H1 (cell line): ENCODE measurements around the gene LSM5. TPM values are rescaled to one million over a fixed set of nuclear protein-coding genes. Genes with fewer than 3 reads are reported as not detected.

ENCODE experiments used
- CTCF ChIA-PET: fragments of 300-600 bp; sonication (Branson Sonifier 250); formaldehyde crosslinking; loops from one replicate; lab custom pipeline; 2021; ENCODE audit not compliant: partially characterized antibody; lab: Charles Lee
- POLR2A ChIA-PET: fragments of 300-600 bp; sonication (Branson Sonifier 250); formaldehyde crosslinking; loops from one replicate; lab custom pipeline; 2021; ENCODE audit warnings: inconsistent platforms; ENCODE audit not compliant: partially characterized antibody; lab: Charles Lee
- DNase-seq, 2 experiments: peaks; one replicate each; pipeline versions ENCODE4 v3.0.0 to v3.0.0-alpha.2; 2010 to 2022; ENCODE audit warnings: low spot score in 2 of 2, low read depth in 1 of 2, mixed read lengths in 1 of 2
- FAIRE-seq: peaks from 2 replicates; lab custom pipeline; 2011; peaks lifted over from hg19 to GRCh38; lab: Jason Lieb, UNC
- H2AFZ ChIP-seq: 2 replicates; pipeline ENCODE4 v1.8.1; 2012; ENCODE audit warnings: low read length, inconsistent platforms
- H2AK5ac ChIP-seq: 2 replicates; pipeline ENCODE4 v1.6.1; 2013; ENCODE audit warnings: low read depth, low read length
- H2BK120ac ChIP-seq: replicated peaks from 2 replicates; pipeline ENCODE3; 2013; ENCODE audit warnings: low read depth, low read length, inconsistent platforms
- H2BK12ac ChIP-seq: 2 replicates; pipeline ENCODE4 v1.6.1; 2013; ENCODE audit warnings: low read depth, low read length
- H2BK15ac ChIP-seq: 2 replicates; pipeline ENCODE4 v1.6.1; 2013; ENCODE audit warnings: low read length
- H2BK20ac ChIP-seq: 2 replicates; pipeline ENCODE4 v1.6.1; 2013; ENCODE audit warnings: low read length
- H2BK5ac ChIP-seq: 2 replicates; pipeline ENCODE4 v1.6.1; 2013; ENCODE audit warnings: low read depth, low read length
- H3K14ac ChIP-seq: 2 replicates; pipeline ENCODE4 v1.6.1; 2013; ENCODE audit warnings: inconsistent platforms; ENCODE audit not compliant: insufficient read length
- H3K18ac ChIP-seq: 2 replicates; pipeline ENCODE4 v1.6.1; 2013; ENCODE audit warnings: low read length; ENCODE audit errors: extremely low read depth
- H3K23ac ChIP-seq: 2 replicates; pipeline ENCODE4 v1.6.1; 2013; ENCODE audit warnings: inconsistent platforms; ENCODE audit not compliant: insufficient read length
- H3K23me2 ChIP-seq: 2 replicates; pipeline ENCODE4 v1.6.1; 2013; ENCODE audit warnings: low read depth, low read length
- H3K27ac ChIP-seq: 2 replicates; pipeline ENCODE4 v1.6.1; 2011; ENCODE audit warnings: low read depth, low read length, inconsistent platforms
- H3K27me3 ChIP-seq, 4 experiments: replicated peaks in 1 of 4; 1 replicate in 1 of 4; 2 replicates in 3 of 4; pipeline versions ENCODE4 v1.6.1 to v1.8.1; 2011 to 2013; ENCODE audit warnings: low read length in 3 of 4, mild to moderate bottlenecking in 3 of 4, inconsistent platforms in 2 of 4, mixed read lengths in 2 of 4, moderate library complexity in 1 of 4; ENCODE audit not compliant: control insufficient read depth in 3 of 4, insufficient read depth in 3 of 4; ENCODE audit errors: extremely low read depth in 1 of 4
- H3K36me3 ChIP-seq, 4 experiments: 2 replicates each; pipeline versions ENCODE4 v1.6.1 to v1.8.1; 2011 to 2013; ENCODE audit warnings: mild to moderate bottlenecking in 4 of 4, low read length in 3 of 4, moderate library complexity in 2 of 4, control low read depth in 1 of 4, inconsistent platforms in 1 of 4; ENCODE audit not compliant: insufficient read depth in 4 of 4, control insufficient read depth in 2 of 4
- H3K4ac ChIP-seq: replicated peaks from 2 replicates; pipeline ENCODE3; 2013; ENCODE audit warnings: low read length, low read depth, mixed read lengths, inconsistent platforms; ENCODE audit not compliant: insufficient read length
- H3K4me1 ChIP-seq, 4 experiments: replicated peaks in 1 of 4; 1 replicate in 1 of 4; 2 replicates in 3 of 4; pipeline versions ENCODE4 v1.6.1 to v1.8.1; 2011 to 2013; ENCODE audit warnings: low read length in 3 of 4, inconsistent platforms in 2 of 4, mixed read lengths in 1 of 4; ENCODE audit not compliant: insufficient read depth in 4 of 4, control insufficient read depth in 3 of 4
- H3K4me2 ChIP-seq, 2 experiments: 2 replicates each; pipeline versions ENCODE4 v1.6.1 to v1.8.1; 2011 to 2013; ENCODE audit warnings: low read depth in 2 of 2, low read length in 2 of 2, control low read depth in 1 of 2, inconsistent platforms in 1 of 2, mild to moderate bottlenecking in 1 of 2; ENCODE audit not compliant: insufficient read depth in 1 of 2
- H3K4me3 ChIP-seq, 4 experiments: fragments of 200-600, 300-600 bp in 1 of 4; sonication (generic), shearing (Covaris generic), sonication (Bioruptor Twin) in 1 of 4; 2 replicates each; pipeline versions ENCODE4 v1.5.1 to v1.8.1; 2011 to 2016; ENCODE audit warnings: low read length in 4 of 4, low read depth in 3 of 4, control low read depth in 2 of 4, inconsistent platforms in 2 of 4, mild to moderate bottlenecking in 2 of 4, mixed read lengths in 1 of 4, moderate library complexity in 1 of 4; ENCODE audit not compliant: insufficient read depth in 2 of 4; ENCODE audit errors: extremely low read depth in 1 of 4
- H3K56ac ChIP-seq: replicated peaks from 2 replicates; pipeline ENCODE3; 2013; ENCODE audit warnings: low read depth, mild to moderate bottlenecking, mixed read lengths, low read length, inconsistent platforms; ENCODE audit not compliant: insufficient read length
- H3K79me1 ChIP-seq: 2 replicates; pipeline ENCODE4 v1.6.1; 2013; ENCODE audit warnings: low read depth, low read length, control low read depth
- H3K79me2 ChIP-seq, 2 experiments: 2 replicates each; pipeline versions ENCODE4 v1.6.1 to v1.8.1; 2012 to 2013; ENCODE audit warnings: low read length in 2 of 2, mild to moderate bottlenecking in 2 of 2, inconsistent platforms in 1 of 2; ENCODE audit not compliant: insufficient read depth in 2 of 2, control insufficient read depth in 1 of 2
- H3K9ac ChIP-seq, 4 experiments: replicated peaks in 1 of 4; 1 replicate in 1 of 4; 2 replicates in 3 of 4; pipeline versions ENCODE4 v1.6.1 to v1.8.1; 2011 to 2013; ENCODE audit warnings: low read depth in 3 of 4, low read length in 3 of 4, control low read depth in 2 of 4, mild to moderate bottlenecking in 2 of 4, moderate library complexity in 2 of 4, inconsistent platforms in 1 of 4; ENCODE audit errors: extremely low read depth in 1 of 4
- H3K9me3 ChIP-seq, 2 experiments: 2 replicates each; pipeline versions ENCODE4 v1.6.1 to v1.8.1; 2012 to 2013; ENCODE audit warnings: mild to moderate bottlenecking in 2 of 2, moderate library complexity in 2 of 2, control low read depth in 1 of 2, inconsistent platforms in 1 of 2, low read depth in 1 of 2, low read length in 1 of 2, mixed read lengths in 1 of 2; ENCODE audit not compliant: insufficient read depth in 2 of 2
- H4K20me1 ChIP-seq, 2 experiments: replicated peaks in 1 of 2; 2 replicates each; pipeline versions ENCODE3 to v1.8.1; 2011 to 2013; ENCODE audit warnings: inconsistent platforms in 2 of 2, low read length in 2 of 2, mild to moderate bottlenecking in 1 of 2; ENCODE audit not compliant: insufficient read depth in 2 of 2, control insufficient read depth in 1 of 2
- H4K5ac ChIP-seq: 2 replicates; pipeline ENCODE4 v1.6.1; 2013; ENCODE audit warnings: low read length, low read depth, mixed read lengths, inconsistent platforms; ENCODE audit not compliant: insufficient read length
- H4K8ac ChIP-seq: 2 replicates; pipeline ENCODE4 v1.8.0; 2013; ENCODE audit warnings: mild to moderate bottlenecking, moderate library complexity, low read length, inconsistent platforms; ENCODE audit not compliant: insufficient read depth; ENCODE audit errors: extremely low read depth
- H4K91ac ChIP-seq: replicated peaks from 2 replicates; pipeline ENCODE3; 2013; ENCODE audit warnings: low read length, mixed read lengths, inconsistent platforms; ENCODE audit not compliant: insufficient read length
- CBX5 ChIP-seq: fragments of 300-800, 300-1000 bp; sonication (generic); IDR thresholded peaks from 2 replicates; pipeline ENCODE4 v1.7.1; 2016; ENCODE audit warnings: antibody characterized with exemption, low read length, low read depth
- HDAC6 ChIP-seq: IDR thresholded peaks from one replicate; pipeline ENCODE4 v1.7.1; 2012; ENCODE audit warnings: low read depth, mild to moderate bottlenecking, inconsistent platforms, low read length, moderate library complexity
- JUND ChIP-seq: IDR thresholded peaks from 2 replicates; pipeline ENCODE4 v1.6.1; 2011; ENCODE audit warnings: mild to moderate bottlenecking, improper control_type of control experiment, low read length
- NANOG ChIP-seq: IDR thresholded peaks from 2 replicates; pipeline ENCODE4 v1.6.1; 2011; ENCODE audit warnings: low read length, low read depth, mild to moderate bottlenecking, inconsistent platforms; ENCODE audit not compliant: insufficient read depth, poor library complexity, severe bottlenecking
- RFX5 ChIP-seq: IDR thresholded peaks from 2 replicates; pipeline ENCODE4 v1.6.1; 2011; ENCODE audit warnings: low read depth, low read length, improper control_type of control experiment, borderline replicate concordance
- RXRA ChIP-seq: IDR thresholded peaks from 2 replicates; pipeline ENCODE4 v1.6.1; 2011; ENCODE audit warnings: low read depth, mild to moderate bottlenecking, low read length, moderate library complexity; ENCODE audit not compliant: insufficient read depth
- SP2 ChIP-seq: IDR thresholded peaks from 2 replicates; pipeline ENCODE4 v1.6.1; 2012; ENCODE audit warnings: mild to moderate bottlenecking, low read length, inconsistent platforms
- SRF ChIP-seq: IDR thresholded peaks from 2 replicates; pipeline ENCODE4 v1.6.1; 2011; ENCODE audit warnings: mild to moderate bottlenecking, low read depth, low read length, moderate library complexity
- YY1 ChIP-seq: IDR thresholded peaks from 2 replicates; pipeline ENCODE4 v1.6.1; 2011; ENCODE audit warnings: low read depth, mild to moderate bottlenecking, low read length
- WGBS, 2 experiments: shearing (Covaris generic) in 1 of 2; methylation state at CpG; one replicate each; pipeline versions ENCODE4 v1.1.6 to v1.1.7; 2013 to 2015; ENCODE audit warnings: low lambda C conversion rate in 2 of 2, mixed read lengths in 2 of 2, inconsistent platforms in 1 of 2, low coverage in 1 of 2, missing lambda C conversion rate in 1 of 2; ENCODE audit not compliant: insufficient replicate concordance in 2 of 2, insufficient coverage in 1 of 2, insufficient read length in 1 of 2; ENCODE audit errors: extremely low coverage in 1 of 2, missing lambda C conversion rate in 1 of 2; 5-methylcytosine and 5-hydroxymethylcytosine counted together
- polyA plus RNA-seq, 7 experiments: library from polyadenylated mRNA; depleted of rRNA in 3 of 7; stranded (reverse) in 5 of 7; unstranded in 2 of 7; fragments of >200 nt in 5 of 7; fragments of 200-250 nt in 2 of 7; gene quantifications; 1 replicate in 5 of 7; 2 replicates in 1 of 7; 4 replicates in 1 of 7; pipeline versions ENCODE4 v1.2.1 to v1.2.3, GENCODE V29; 2011 to 2013; ENCODE audit warnings: missing spikeins in 2 of 7, mixed read lengths in 2 of 7
- total RNA-seq: library from RNA; stranded (reverse); fragmentation: NEBNext Ultra II Directional; extraction: Animal tissue kit (Norgen Biotek cat#: 25700); gene quantifications from 2 replicates; pipeline ENCODE4 v1.2.1, GENCODE V29; 2021

The LSM5 gene
- total and polyA plus RNA-seq, 2 of the 8 experiments (the other 6 are each of a cell fraction or from before 2014, with no cell fraction given): 58.9 to 103 TPM

GRCh38 chr7:32513210-32513609 lies 23.0 kb upstream of the LSM5 start:
- no peak overlapping the region for H2AFZ ChIP-seq
- TF ChIP-seq NANOG (no peak), YY1 (no peak), RFX5 (no peak), JUND (no peak), HDAC6 (no peak), RXRA (no peak), SP2 (no peak), CBX5 (no peak), SRF (no peak)
- TF ChIP-seq, all 59 proteins: peak for 0
- Histone ChIP-seq H3K4ac (no peak overlapping the region), H3K27me3 (no peaks in the 10 kb centered on the region), H3K18ac (no peak overlapping the region), H3K79me1 (no peaks in the 10 kb centered on the region; the same call in 1 of the 2 replicates), H3K9me3 (peaks cover 19 to 21% of the 10 kb centered on the region in 2 experiments), H3K4me3 (peak overlapping the region in 1 of 4 experiments; percentile 35; a peak in 1 of 8 replicates), H3K23ac (no peak overlapping the region), H4K20me1 (no peaks in the 10 kb centered on the region), H3K23me2 (no peaks in the 10 kb centered on the region), H2AK5ac (no peak overlapping the region), H2BK12ac (no peak overlapping the region), H4K8ac (no peak overlapping the region), H2BK15ac (no peak overlapping the region), H3K56ac (no peak overlapping the region), H3K79me2 (peaks cover 2 to 74% of the 10 kb centered on the region in 2 experiments; a peak in 3 of 4 replicates), H4K91ac (no peak overlapping the region), H3K4me2 (peak overlapping the region in 1 of 2 experiments; percentile 27; a peak in 2 of 4 replicates), H3K14ac (no peak overlapping the region), H3K27ac (no peak overlapping the region), H2BK120ac (no peak overlapping the region), H3K36me3 (peaks cover 0 to 22% (median 10%) of the 10 kb centered on the region in 4 experiments; a peak in 3 of 8 replicates), H4K5ac (no peak overlapping the region), H3K9ac (no peak overlapping the region), H2BK5ac (0 out of 2 replicates have a peak overlapping the region, but pooled peaks have one; percentile 73), H3K4me1 (peaks cover 2 to 10% (median 6%) of the 10 kb centered on the region in 4 experiments; a peak in 4 of 7 replicates), H2BK20ac (no peak overlapping the region)
- FAIRE-seq (no peak), DNase-seq (no peak)
- ChIA-PET CTCF (no interaction called here), POLR2A (interaction anchor here (0.6 to 1.1 kb wide), 3 partner anchors 16 to 51 kb away, joined by 3 to 6 read pairs (median 4); partner anchors contain the start of gene AVL9)
- 52% methylated on average over 1 of the region's 1 CpG; no CpG with 5 or more reads in 1 of the 2 experiments for whole genome bisulfite sequencing, 2 experiments
